OCI-LY7 (cell line): ENCODE measurements around the gene CDADC1. TPM values are rescaled to one million over a fixed set of nuclear protein-coding genes. Genes with fewer than 3 reads are reported as not detected.

Experiments used
- BruUV-seq: library from RNA; stranded (reverse); fragments of 400-500 nt; replicated peaks from 2 replicates; lab custom pipeline; 2021; lab: Mats Ljungman, UMichigan
- CTCF ChIA-PET: fragments of 300-600 bp; sonication (Branson Sonifier 250); formaldehyde crosslinking; loops from one replicate; lab custom pipeline; 2022; ENCODE audit warnings: antibody characterized with exemption; ENCODE audit not compliant: unreplicated experiment; lab: Charles Lee
- POLR2A ChIA-PET: fragments of 300-600 bp; sonication (Branson Sonifier 250); formaldehyde crosslinking; loops from one replicate; lab custom pipeline; 2022; ENCODE audit warnings: antibody characterized with exemption; lab: Charles Lee
- DNase-seq: peaks from one replicate; pipeline ENCODE4 v3.0.0-alpha.2; 2015; ENCODE audit warnings: low spot score
- H2AFZ ChIP-seq: fragments of 200-600 bp; sonication (generic), shearing (Covaris generic); 2 replicates; pipeline ENCODE4 v1.6.1; 2014; ENCODE audit warnings: mild to moderate bottlenecking, antibody characterized with exemption, low read length, moderate library complexity
- H3K27ac ChIP-seq: fragments of 200-600 bp; sonication (generic); 2 replicates; pipeline ENCODE4 v1.5.1; 2014; ENCODE audit warnings: mixed run types, low read depth, mild to moderate bottlenecking, moderate library complexity, low read length, inconsistent platforms; ENCODE audit not compliant: poor library complexity, severe bottlenecking
- H3K36me3 ChIP-seq: fragments of 200-600 bp; sonication (generic); 2 replicates; pipeline ENCODE4 v1.6.1; 2014; ENCODE audit warnings: mild to moderate bottlenecking, antibody characterized with exemption, low read length, moderate library complexity, mixed read lengths; ENCODE audit not compliant: insufficient read depth
- H3K4me1 ChIP-seq: fragments of 200-600 bp; sonication (generic); 2 replicates; pipeline ENCODE4 v1.5.1; 2014; ENCODE audit warnings: mild to moderate bottlenecking, low read length; ENCODE audit not compliant: insufficient read depth, poor library complexity, severe bottlenecking
- H3K4me2 ChIP-seq: fragments of 200-600 bp; sonication (generic); 2 replicates; pipeline ENCODE4 v1.6.1; 2014; ENCODE audit warnings: mild to moderate bottlenecking, low read length
- H3K4me3 ChIP-seq: fragments of 200-600 bp; sonication (generic); 2 replicates; pipeline ENCODE4 v1.5.1; 2014; ENCODE audit warnings: mild to moderate bottlenecking, low read depth, low read length; ENCODE audit not compliant: poor library complexity, severe bottlenecking
- H3K79me2 ChIP-seq: fragments of 200-600 bp; sonication (generic); 2 replicates; pipeline ENCODE4 v1.6.1; 2016; ENCODE audit warnings: low read depth, mild to moderate bottlenecking, low read length, moderate library complexity, mixed read lengths; ENCODE audit not compliant: insufficient read depth
- H3K9me2 ChIP-seq: fragments of 200-600 bp; sonication (generic); 2 replicates; pipeline ENCODE4 v1.6.1; 2016; ENCODE audit warnings: mild to moderate bottlenecking, low read length, mixed read lengths; ENCODE audit not compliant: insufficient read depth
- H3K9me3 ChIP-seq: fragments of 200-600 bp; sonication (generic); 2 replicates; pipeline ENCODE4 v1.6.1; 2014; ENCODE audit warnings: mild to moderate bottlenecking, mixed run types, low read length, mixed read lengths
- H4K20me1 ChIP-seq: fragments of 200-600 bp; sonication (generic); 2 replicates; pipeline ENCODE4 v1.6.1; 2014; ENCODE audit warnings: mild to moderate bottlenecking, antibody characterized with exemption, low read length, moderate library complexity, mixed read lengths; ENCODE audit not compliant: insufficient read depth
- CTCF ChIP-seq: fragments of 200-600 bp; sonication (generic); conservative IDR thresholded peaks from 2 replicates; pipeline ENCODE4 v1.5.1; 2014; ENCODE audit warnings: mild to moderate bottlenecking, antibody characterized with exemption, low read length, moderate library complexity, mixed read lengths
- EZH2phosphoT487 ChIP-seq: fragments of 200-600 bp; sonication (generic); IDR thresholded peaks from 2 replicates; pipeline ENCODE4 v1.6.1; 2018; ENCODE audit warnings: low read depth, borderline replicate concordance, mild to moderate bottlenecking, mixed run types, antibody characterized with exemption, low read length, moderate library complexity, mixed read lengths
- intact Hi-C: fragments of 100-400 bp; cut with micrococcal nuclease; formaldehyde crosslinking; loops from one replicate; pipeline ENCODE4 v1.10.0; 2022; ENCODE audit not compliant: unreplicated experiment
- total RNA-seq, 2 experiments: library from RNA; depleted of rRNA in 1 of 2; stranded (reverse); fragments of >200 nt in 1 of 2; shearing (Covaris generic) in 1 of 2; gene quantifications; 2 replicates each; pipeline ENCODE4 v1.2.3, GENCODE V29; 2014 to 2022

CDADC1 gene
- total RNA-seq, 2 experiments from 2014 or later = 9.1 to 12.5 TPM

GRCh38 chr13:49245101-49245500 is 2.6 kb upstream of the CDADC1 start:
- no peak for DNase-seq
- peaks cover 13% of the 10 kb centered on the region; the same call in 1 of the 2 replicates for H3K79me2 ChIP-seq
- no TSS peak for BruUV-seq
- no peak overlapping the region for H3K4me2 ChIP-seq
- CTCF ChIA-PET = no interaction called here
- no peaks in the 10 kb centered on the region; the same call in 1 of the 2 replicates for H3K9me3 ChIP-seq
- no peak overlapping the region for H2AFZ ChIP-seq
- H4K20me1 ChIP-seq = no peaks in the 10 kb centered on the region
- no peak overlapping the region for H3K4me3 ChIP-seq
- no peak for TF ChIP-seq CTCF
- no peak for TF ChIP-seq EZH2phosphoT487
- peaks cover 8% of the 10 kb centered on the region; the same call in 1 of the 2 replicates for H3K36me3 ChIP-seq
- H3K9me2 ChIP-seq = 0 out of 2 replicates have a peak, but pooled peaks cover 6% of the 10 kb centered on the region
- no peak overlapping the region for H3K27ac ChIP-seq
- H3K4me1 ChIP-seq = peaks cover 8% of the 10 kb centered on the region
- intact Hi-C loops = loop anchor here (5.0 kb wide), 2 partner anchors 192 to 362 kb away; no protein-coding TSS in a partner anchor
- POLR2A ChIA-PET = interaction anchor here (0.5 to 0.9 kb wide), 4 partner anchors 13 to 191 kb away, joined by 3 to 4 read pairs (median 3); no protein-coding TSS in a partner anchor

DNA sequence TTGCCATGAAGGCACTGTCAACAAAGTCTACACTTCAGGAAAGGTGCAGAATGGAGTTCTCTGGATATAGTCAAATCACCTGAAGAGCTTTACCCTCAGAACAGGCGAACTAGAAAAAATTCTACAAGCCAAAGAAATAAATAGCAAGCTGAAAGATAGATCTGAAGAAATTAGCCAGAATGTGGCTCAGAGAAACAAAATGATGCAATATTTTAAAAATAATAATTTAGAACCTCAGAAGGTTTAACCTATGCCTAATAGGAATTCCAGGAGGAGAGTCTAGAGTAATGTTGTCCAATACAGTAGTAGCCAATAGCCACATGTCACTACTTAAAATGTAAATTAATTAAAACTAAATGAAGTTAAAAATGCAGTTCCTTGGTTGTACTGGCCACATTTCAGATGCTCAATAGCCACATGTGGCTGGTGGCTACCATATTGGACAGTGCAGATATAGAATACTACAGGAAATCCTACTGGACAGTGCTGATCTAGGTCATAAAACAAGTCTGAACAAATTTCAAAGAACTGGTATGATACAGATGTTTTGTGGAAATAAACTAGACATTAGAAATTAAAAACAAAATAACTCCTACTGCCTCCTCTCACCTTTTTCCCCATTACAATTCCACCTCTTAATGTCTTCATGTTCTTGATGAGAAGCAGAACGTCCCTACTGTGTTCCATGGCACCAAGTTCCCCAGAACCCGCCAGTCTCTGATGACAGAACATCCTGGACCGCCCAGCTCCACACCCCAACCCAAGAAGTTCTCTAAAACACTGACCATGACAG is 679 bp upstream of the CDADC1 start:
- POLR2A ChIA-PET = interaction anchor here (0.7 to 1.6 kb wide), 7 partner anchors 10 to 704 kb away, joined by 3 to 5 read pairs (median 4); no protein-coding TSS in a partner anchor
- Histone ChIP-seq H3K27ac (no peak overlapping the region), H3K79me2 (peaks cover 13% of the 10 kb centered on the region; the same call in 1 of the 2 replicates), H3K9me2 (0 out of 2 replicates have a peak, but pooled peaks cover 6% of the 10 kb centered on the region), H4K20me1 (no peaks in the 10 kb centered on the region), H3K4me3 (peak overlapping the region; percentile 83), H3K9me3 (no peaks in the 10 kb centered on the region; the same call in 1 of the 2 replicates), H3K4me1 (peaks cover 9% of the 10 kb centered on the region), H3K4me2 (peak overlapping the region; percentile 79), H2AFZ (peak overlapping the region; percentile 92), H3K36me3 (peaks cover 19% of the 10 kb centered on the region)
- DNase-seq = no peak
- TF ChIP-seq EZH2phosphoT487 (no peak), CTCF (no peak)
- CTCF ChIA-PET = interaction anchor here (0.6 to 1.4 kb wide), 2 partner anchors 14 to 281 kb away, joined by 3 read pairs; no protein-coding TSS in a partner anchor
- BruUV-seq = TSS peak; percentile 91
- intact Hi-C loops = loop anchor here (5.0 kb wide), 2 partner anchors 190 to 360 kb away; no protein-coding TSS in a partner anchor
